ENCODE results near the gene TNFRSF14. TPM values are rescaled to one million over a fixed set of nuclear protein-coding genes. Genes with fewer than 3 reads are reported as not detected.

TNFRSF14 gene
- total RNA-seq, 1 donor from 2014 or later = 0.36 TPM

GRCh38 chr1:2580691-2581090, 24.5 kb downstream of the TNFRSF14 start:
- TF ChIP-seq CTCF (IDR thresholded peaks at IDR 0.05; ENCODE audit: insufficient read depth, low read depth, low read length) = no peak
- TF ChIP-seq EZH2 (IDR thresholded peaks at IDR 0.05; ENCODE audit: insufficient read depth, low read length) = no peak
- H3K27me3 ChIP-seq (ENCODE audit: insufficient read depth, low read length) = no peaks in the 10 kb centered on the region
- no peak overlapping the region for H3K9ac ChIP-seq (ENCODE audit: low read length)
- H2AFZ ChIP-seq (ENCODE audit: low read depth, low read length) = no peak overlapping the region
- Mint-ChIP-seq H3K4me3 (ENCODE audit: unreplicated experiment) (no peak overlapping the region), H3K27me3 (ENCODE audit: low read depth, unreplicated experiment) (peaks cover 3% of the 10 kb centered on the region), H3K9me3 (ENCODE audit: unreplicated experiment) (peaks cover 3% of the 10 kb centered on the region), H3K36me3 (ENCODE audit: low read depth, unreplicated experiment) (no peaks in the 10 kb centered on the region), H3K27ac (ENCODE audit: unreplicated experiment) (no peak overlapping the region), H3K4me1 (ENCODE audit: low read depth, unreplicated experiment) (peaks cover 15% of the 10 kb centered on the region)
- no peaks in the 10 kb centered on the region for H3K79me2 ChIP-seq (ENCODE audit: insufficient read depth, low read length)
- H3K27ac ChIP-seq (ENCODE audit: low read depth, low read length) = no peak overlapping the region
- peaks cover 11% of the 10 kb centered on the region for H3K4me1 ChIP-seq (ENCODE audit: insufficient read depth, low read length)
- no peak for FAIRE-seq
- no peaks in the 10 kb centered on the region for H4K20me1 ChIP-seq (ENCODE audit: insufficient read depth, low read length)
- H3K4me3 ChIP-seq (ENCODE audit: insufficient read depth, low read depth, low read length) = no peak overlapping the region
- no peaks in the 10 kb centered on the region for H3K36me3 ChIP-seq (ENCODE audit: insufficient read depth, low read length)
- no peaks in the 10 kb centered on the region for H3K9me3 ChIP-seq (ENCODE audit: insufficient read depth, low read depth, low read length)
- no peak for DNase-seq (ENCODE audit: low read depth)
- no peak overlapping the region for H3K4me2 ChIP-seq (ENCODE audit: low read length)

- Mint-ChIP-seq H3K4me3 (ENCODE audit: unreplicated experiment) (no peak overlapping the region), H3K27ac (ENCODE audit: unreplicated experiment) (no peak overlapping the region), H3K36me3 (ENCODE audit: low read depth, unreplicated experiment) (no peaks in the 10 kb centered on the region), H3K4me1 (ENCODE audit: low read depth, unreplicated experiment) (peaks cover 15% of the 10 kb centered on the region), H3K27me3 (ENCODE audit: low read depth, unreplicated experiment) (no peaks in the 10 kb centered on the region), H3K9me3 (ENCODE audit: unreplicated experiment) (peaks cover 3% of the 10 kb centered on the region)
- Histone ChIP-seq H3K27me3 (ENCODE audit: insufficient read depth, low read length) (no peaks in the 10 kb centered on the region), H3K9me3 (ENCODE audit: insufficient read depth, low read depth, low read length) (no peaks in the 10 kb centered on the region), H3K79me2 (ENCODE audit: insufficient read depth, low read length) (no peaks in the 10 kb centered on the region), H3K4me1 (ENCODE audit: insufficient read depth, low read length) (peaks cover 13% of the 10 kb centered on the region), H2AFZ (ENCODE audit: low read depth, low read length) (no peak overlapping the region), H3K4me3 (ENCODE audit: insufficient read depth, low read depth, low read length) (no peak overlapping the region), H4K20me1 (ENCODE audit: insufficient read depth, low read length) (no peaks in the 10 kb centered on the region), H3K4me2 (ENCODE audit: low read length) (no peak overlapping the region), H3K9ac (ENCODE audit: low read length) (no peak overlapping the region), H3K36me3 (ENCODE audit: insufficient read depth, low read length) (no peaks in the 10 kb centered on the region), H3K27ac (ENCODE audit: low read depth, low read length) (no peak overlapping the region)
- TF ChIP-seq CTCF (IDR thresholded peaks at IDR 0.05; ENCODE audit: insufficient read depth, low read depth, low read length) = no peak
- no peak for TF ChIP-seq EZH2 (IDR thresholded peaks at IDR 0.05; ENCODE audit: insufficient read depth, low read length)
- no peak for FAIRE-seq
- no peak for DNase-seq (ENCODE audit: low read depth)
These were observed 26.2 kb downstream of the TNFRSF14 start for GRCh38 chr1:2582391-2582790.

GRCh38 chr1:2583331-2583791, 27.2 kb downstream of the TNFRSF14 start:
- H4K20me1 ChIP-seq (ENCODE audit: insufficient read depth, low read length) = no peaks in the 10 kb centered on the region
- DNase-seq (ENCODE audit: low read depth) (no peak), FAIRE-seq (no peak)
- peaks cover 15% of the 10 kb centered on the region for H3K4me1 ChIP-seq (ENCODE audit: insufficient read depth, low read length)
- H3K27ac ChIP-seq (ENCODE audit: low read depth, low read length) = no peak overlapping the region
- no peak overlapping the region for H3K4me3 ChIP-seq (ENCODE audit: insufficient read depth, low read depth, low read length)
- Mint-ChIP-seq H3K4me1 (ENCODE audit: low read depth, unreplicated experiment) (peaks cover 13% of the 10 kb centered on the region), H3K36me3 (ENCODE audit: low read depth, unreplicated experiment) (no peaks in the 10 kb centered on the region), H3K9me3 (ENCODE audit: unreplicated experiment) (peaks cover 3% of the 10 kb centered on the region), H3K4me3 (ENCODE audit: unreplicated experiment) (no peak overlapping the region), H3K27me3 (ENCODE audit: low read depth, unreplicated experiment) (no peaks in the 10 kb centered on the region), H3K27ac (ENCODE audit: unreplicated experiment) (no peak overlapping the region)
- TF ChIP-seq EZH2 (IDR thresholded peaks at IDR 0.05; ENCODE audit: insufficient read depth, low read length) (no peak), CTCF (IDR thresholded peaks at IDR 0.05; ENCODE audit: insufficient read depth, low read depth, low read length) (no peak)
- H3K9me3 ChIP-seq (ENCODE audit: insufficient read depth, low read depth, low read length) = no peaks in the 10 kb centered on the region
- H3K27me3 ChIP-seq (ENCODE audit: insufficient read depth, low read length) = no peaks in the 10 kb centered on the region
- H3K36me3 ChIP-seq (ENCODE audit: insufficient read depth, low read length) = no peaks in the 10 kb centered on the region
- no peak overlapping the region for H3K9ac ChIP-seq (ENCODE audit: low read length)
- no peak overlapping the region for H2AFZ ChIP-seq (ENCODE audit: low read depth, low read length)
- no peak overlapping the region for H3K4me2 ChIP-seq (ENCODE audit: low read length)
- H3K79me2 ChIP-seq (ENCODE audit: insufficient read depth, low read length) = no peaks in the 10 kb centered on the region
